Hepatocyte (in vitro differentiated cells): Measurements from ENCODE around the gene CCDC51.

Experiments
- CTCF ChIP-seq: fragments of 200-600 bp; sonication (generic); IDR thresholded peaks from 2 replicates; pipeline ENCODE4 v1.5.1; 2016; ENCODE audit warnings: antibody characterized with exemption, mild to moderate bottlenecking; ENCODE audit not compliant: poor library complexity
- EZH2 ChIP-seq: fragments of 200-600 bp; sonication (generic); IDR thresholded peaks from 2 replicates; pipeline ENCODE4 v1.6.1; 2016; ENCODE audit warnings: antibody characterized with exemption, mild to moderate bottlenecking, borderline replicate concordance
- EZH2phosphoT487 ChIP-seq: fragments of 200-600 bp; sonication (generic); IDR thresholded peaks from one replicate; pipeline ENCODE4 v1.6.1; 2018; ENCODE audit warnings: antibody characterized with exemption, mild to moderate bottlenecking, low read depth, moderate library complexity; ENCODE audit not compliant: unreplicated experiment, severe bottlenecking

GRCh38 chr3:48472673-48472922 lies 32.7 kb upstream of the CCDC51 start:
- TF ChIP-seq CTCF (no peak), EZH2phosphoT487 (no peak), EZH2 (no peak)
